ENCODE data around the gene TFB2M. TPM values are rescaled to one million over a fixed set of nuclear protein-coding genes. Genes with fewer than 3 reads are reported as not detected.

The TFB2M gene
- total and polyA plus RNA-seq, 10 of the 15 experiments (the other 5 are each of a cell fraction or from before 2014, with no cell fraction given): 25.2 to 66.0 (median 36.1) TPM

DNA sequence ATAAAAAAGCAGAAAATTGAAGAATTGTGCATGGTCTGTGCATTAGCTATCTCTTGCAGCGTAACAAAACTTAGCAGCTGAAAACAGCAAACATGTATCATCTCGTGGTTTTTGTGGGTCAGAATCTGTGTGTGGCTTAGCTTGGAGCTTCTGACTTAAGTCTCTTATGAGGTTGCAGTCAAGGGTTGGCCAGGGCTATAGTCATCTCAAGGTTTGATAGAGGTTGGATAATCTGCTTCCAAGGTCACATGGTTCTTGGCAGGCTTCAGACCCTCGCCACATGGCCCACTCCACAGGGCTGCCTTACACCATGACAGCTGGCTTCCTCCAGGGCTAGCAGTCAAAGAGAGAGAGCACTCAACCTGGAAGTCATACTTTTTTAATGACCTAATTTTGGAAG is 36.1 kb upstream of the TFB2M start:
- H3K79me2 ChIP-seq (ENCODE audit: control insufficient read depth, insufficient read depth, low read length): peaks cover 7% of the 10 kb centered on the region
- WGBS (ENCODE audit: insufficient coverage, insufficient replicate concordance, low lambda C conversion rate, missing lambda C conversion rate): 30% methylated on average over 3 of the region's 3 CpGs
- no peak overlapping the region for H3K9ac ChIP-seq (ENCODE audit: control insufficient read depth, insufficient read depth, low read length)
- RAD21 ChIA-PET (ENCODE audit: unreplicated experiment): no interaction called here
- ATAC-seq (no peak; the same call in 2 of the 3 replicates), FAIRE-seq (peak; percentile 74), DNase-seq (ENCODE audit: low read depth, low spot score) (no peak)
- H3K36me3 ChIP-seq (ENCODE audit: control insufficient read depth in 2 of 2, insufficient read depth in 2 of 2, low read length in 1 of 2): no peaks in the 10 kb centered on the region; a peak in 1 of 4 replicates
- no peaks in the 10 kb centered on the region; the same call in 2 of the 3 replicates for H3K9me3 ChIP-seq (replicated peaks; ENCODE audit: control insufficient read depth, insufficient read depth, low read length)
- no peak overlapping the region for H3K4me3 ChIP-seq
- no TSS peak for BruUV-seq (replicated peaks)
- SMC1A ChIA-PET (ENCODE audit: uncharacterized antibody, unreplicated experiment): interaction anchor here (0.9 kb wide), 1 partner anchor 27 kb away, joined by 3 read pairs; no protein-coding TSS in a partner anchor
- in situ Hi-C loops (cut with MboI): no loop called here
- peaks cover 4% of the 10 kb centered on the region; the same call in 1 of the 2 replicates for H3K4me1 ChIP-seq (ENCODE audit: control insufficient read depth, insufficient read depth, low read length)
- no peaks in the 10 kb centered on the region for H3K27me3 ChIP-seq (replicated peaks in 1 of 2; ENCODE audit: control insufficient read depth in 2 of 2, insufficient read depth in 2 of 2, low read length in 1 of 2)
- no peak for TF ChIP-seq HDAC6 (IDR thresholded peaks at IDR 0.05; ENCODE audit: unreplicated experiment)
- TF ChIP-seq ZZZ3 (IDR thresholded peaks at IDR 0.05; ENCODE audit: control insufficient read depth, insufficient read length, low read depth): no peak
- TF ChIP-seq RUNX3 (IDR thresholded peaks at IDR 0.05; ENCODE audit: low read length): peak; percentile 79
- TF ChIP-seq, protein P1, sequence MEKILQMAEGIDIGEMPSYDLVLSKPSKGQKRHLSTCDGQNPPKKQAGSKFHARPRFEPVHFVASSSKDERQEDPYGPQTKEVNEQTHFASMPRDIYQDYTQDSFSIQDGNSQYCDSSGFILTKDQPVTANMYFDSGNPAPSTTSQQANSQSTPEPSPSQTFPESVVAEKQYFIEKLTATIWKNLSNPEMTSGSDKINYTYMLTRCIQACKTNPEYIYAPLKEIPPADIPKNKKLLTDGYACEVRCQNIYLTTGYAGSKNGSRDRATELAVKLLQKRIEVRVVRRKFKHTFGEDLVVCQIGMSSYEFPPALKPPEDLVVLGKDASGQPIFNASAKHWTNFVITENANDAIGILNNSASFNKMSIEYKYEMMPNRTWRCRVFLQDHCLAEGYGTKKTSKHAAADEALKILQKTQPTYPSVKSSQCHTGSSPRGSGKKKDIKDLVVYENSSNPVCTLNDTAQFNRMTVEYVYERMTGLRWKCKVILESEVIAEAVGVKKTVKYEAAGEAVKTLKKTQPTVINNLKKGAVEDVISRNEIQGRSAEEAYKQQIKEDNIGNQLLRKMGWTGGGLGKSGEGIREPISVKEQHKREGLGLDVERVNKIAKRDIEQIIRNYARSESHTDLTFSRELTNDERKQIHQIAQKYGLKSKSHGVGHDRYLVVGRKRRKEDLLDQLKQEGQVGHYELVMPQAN (conservative IDR thresholded peaks at IDR 0.05): no peak
- CTCF ChIA-PET: no interaction called here
- H2AFZ ChIP-seq (ENCODE audit: control insufficient read depth, low read depth, low read length): no peak overlapping the region
- H4K20me1 ChIP-seq (ENCODE audit: control insufficient read depth, insufficient read depth): no peaks in the 10 kb centered on the region
- intact Hi-C loops (cut with micrococcal nuclease; ENCODE audit: unreplicated experiment): no loop called here
- POLR2A ChIA-PET: no interaction called here
- H3K27ac ChIP-seq (ENCODE audit: control insufficient read depth, insufficient read depth): no peak overlapping the region
- H3K4me2 ChIP-seq (ENCODE audit: control insufficient read depth, insufficient read depth): no peak overlapping the region

DNA sequence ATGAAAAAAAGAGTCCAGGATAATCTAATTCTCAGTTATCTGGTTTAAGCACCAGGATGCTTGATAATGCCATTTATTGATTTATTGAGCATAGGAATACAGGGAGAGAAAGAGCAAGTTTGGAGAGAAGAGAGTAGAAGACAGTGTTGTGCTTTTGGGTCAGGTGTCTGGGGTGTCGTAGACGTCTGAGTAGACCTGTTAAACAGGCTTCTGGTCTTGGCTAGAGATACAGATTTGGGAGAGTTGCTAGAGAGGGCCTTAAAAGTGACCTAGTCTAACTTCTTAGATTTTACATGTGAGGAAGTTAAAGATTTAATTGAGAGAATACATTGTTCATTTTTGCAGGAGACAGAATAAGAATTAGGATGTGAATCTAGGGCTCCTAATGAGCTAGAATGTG is 34.5 kb upstream of the TFB2M start:
- no peaks in the 10 kb centered on the region; a peak in 1 of 4 replicates for H3K36me3 ChIP-seq (ENCODE audit: control insufficient read depth in 2 of 2, insufficient read depth in 2 of 2, low read length in 1 of 2)
- no peaks in the 10 kb centered on the region; the same call in 2 of the 3 replicates for H3K9me3 ChIP-seq (replicated peaks; ENCODE audit: control insufficient read depth, insufficient read depth, low read length)
- DNase-seq (ENCODE audit: low read depth, low spot score): no peak
- H4K20me1 ChIP-seq (ENCODE audit: control insufficient read depth, insufficient read depth): no peaks in the 10 kb centered on the region
- intact Hi-C loops (cut with micrococcal nuclease; ENCODE audit: unreplicated experiment): no loop called here
- ChIA-PET POLR2A (no interaction called here), CTCF (interaction anchor here (1.2 kb wide), 1 partner anchor 103 kb away, joined by 3 read pairs; no protein-coding TSS in a partner anchor), RAD21 (ENCODE audit: unreplicated experiment) (interaction anchor here (1.0 to 1.6 kb wide), 2 partner anchors 9 to 12 kb away, joined by 3 read pairs; no protein-coding TSS in a partner anchor), SMC1A (ENCODE audit: uncharacterized antibody, unreplicated experiment) (interaction anchor here (1.7 kb wide), 1 partner anchor 37 kb away, joined by 4 read pairs; no protein-coding TSS in a partner anchor)
- H3K4me1 ChIP-seq (ENCODE audit: control insufficient read depth, insufficient read depth, low read length): peaks cover 4% of the 10 kb centered on the region; the same call in 1 of the 2 replicates
- H2AFZ ChIP-seq (ENCODE audit: control insufficient read depth, low read depth, low read length): no peak overlapping the region
- H3K4me3 ChIP-seq: no peak overlapping the region
- H3K27me3 ChIP-seq (replicated peaks in 1 of 2; ENCODE audit: control insufficient read depth in 2 of 2, insufficient read depth in 2 of 2, low read length in 1 of 2): no peaks in the 10 kb centered on the region
- FAIRE-seq: no peak
- H3K79me2 ChIP-seq (ENCODE audit: control insufficient read depth, insufficient read depth, low read length): peaks cover 7% of the 10 kb centered on the region
- WGBS (ENCODE audit: insufficient coverage, insufficient replicate concordance, low lambda C conversion rate, missing lambda C conversion rate): 100% methylated on average over 2 of the region's 2 CpGs
- H3K9ac ChIP-seq (ENCODE audit: control insufficient read depth, insufficient read depth, low read length): no peak overlapping the region
- BruUV-seq (replicated peaks): no TSS peak
- ATAC-seq: no peak
- in situ Hi-C loops (cut with MboI): no loop called here
- H3K27ac ChIP-seq (ENCODE audit: control insufficient read depth, insufficient read depth): no peak overlapping the region
- no peak overlapping the region for H3K4me2 ChIP-seq (ENCODE audit: control insufficient read depth, insufficient read depth)
- TF ChIP-seq BHLHE40 (IDR thresholded peaks at IDR 0.05; ENCODE audit: borderline replicate concordance in 1 of 2, low read depth in 2 of 2, low read length in 1 of 2) (no peak), SMAD1 (IDR thresholded peaks at IDR 0.05; ENCODE audit: low read depth, partially characterized antibody) (no peak), NFIC (IDR thresholded peaks at IDR 0.05; ENCODE audit: low read depth, low read length) (no peak), PAX5 (IDR thresholded peaks at IDR 0.05; ENCODE audit: borderline replicate concordance, low read depth, low read length) (no peak), GATAD2B (conservative IDR thresholded peaks at IDR 0.05; ENCODE audit: low read depth) (no peak), ESRRA (IDR thresholded peaks at IDR 0.05; ENCODE audit: low read length) (no peak), SUPT20H (IDR thresholded peaks at IDR 0.05; ENCODE audit: borderline replicate concordance, control insufficient read depth, low read depth, low read length) (no peak)
- TF ChIP-seq, protein P2, sequence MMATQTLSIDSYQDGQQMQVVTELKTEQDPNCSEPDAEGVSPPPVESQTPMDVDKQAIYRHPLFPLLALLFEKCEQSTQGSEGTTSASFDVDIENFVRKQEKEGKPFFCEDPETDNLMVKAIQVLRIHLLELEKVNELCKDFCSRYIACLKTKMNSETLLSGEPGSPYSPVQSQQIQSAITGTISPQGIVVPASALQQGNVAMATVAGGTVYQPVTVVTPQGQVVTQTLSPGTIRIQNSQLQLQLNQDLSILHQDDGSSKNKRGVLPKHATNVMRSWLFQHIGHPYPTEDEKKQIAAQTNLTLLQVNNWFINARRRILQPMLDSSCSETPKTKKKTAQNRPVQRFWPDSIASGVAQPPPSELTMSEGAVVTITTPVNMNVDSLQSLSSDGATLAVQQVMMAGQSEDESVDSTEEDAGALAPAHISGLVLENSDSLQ (IDR thresholded peaks at IDR 0.05): no peak
- TF ChIP-seq, protein P3, sequence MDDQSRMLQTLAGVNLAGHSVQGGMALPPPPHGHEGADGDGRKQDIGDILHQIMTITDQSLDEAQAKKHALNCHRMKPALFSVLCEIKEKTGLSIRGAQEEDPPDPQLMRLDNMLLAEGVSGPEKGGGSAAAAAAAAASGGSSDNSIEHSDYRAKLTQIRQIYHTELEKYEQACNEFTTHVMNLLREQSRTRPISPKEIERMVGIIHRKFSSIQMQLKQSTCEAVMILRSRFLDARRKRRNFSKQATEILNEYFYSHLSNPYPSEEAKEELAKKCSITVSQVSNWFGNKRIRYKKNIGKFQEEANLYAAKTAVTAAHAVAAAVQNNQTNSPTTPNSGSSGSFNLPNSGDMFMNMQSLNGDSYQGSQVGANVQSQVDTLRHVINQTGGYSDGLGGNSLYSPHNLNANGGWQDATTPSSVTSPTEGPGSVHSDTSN (IDR thresholded peaks at IDR 0.05; ENCODE audit: insufficient replicate concordance, low read depth, low read length): no peak
